Fibroblast of skin of scalp (primary cell): ENCODE measurements around the gene ESYT3.
"Not testable (repeated sequence)": the region's sequence is repeated elsewhere in the genome, so short reads cannot be mapped to it uniquely, and the experiment has no call there.

Experiments used
- DNase-seq: peaks from one replicate; pipeline ENCODE4 v3.0.0-alpha.2; 2013

The ESYT3 gene

GRCh38 chr3:138494607-138494929 is 60.2 kb downstream of the ESYT3 start:
- DNase-seq = no peak

- DNase-seq = not testable (repeated sequence)
Observed at GRCh38 chr3:138495638-138496037, 61.2 kb downstream of the ESYT3 start.

- DNase-seq = no peak
Observed at GRCh38 chr3:138496436-138496835, 62.0 kb downstream of the ESYT3 start.

- DNase-seq = no peak
Observed at GRCh38 chr3:138497021-138497420, 62.6 kb downstream of the ESYT3 start.

GRCh38 chr3:138497851-138498250 is 63.4 kb downstream of the ESYT3 start:
- DNase-seq = no peak

GRCh38 chr3:138498991-138499390 is 64.6 kb downstream of the ESYT3 start:
- DNase-seq = no peak

- DNase-seq = no peak
Observed at GRCh38 chr3:138507524-138507923, 73.1 kb downstream of the ESYT3 start.

- DNase-seq = no peak
Observed at GRCh38 chr3:138509586-138509985, 75.2 kb downstream of the ESYT3 start.

- DNase-seq = no peak
Observed at GRCh38 chr3:138511945-138512344, 77.5 kb downstream of the ESYT3 start.

GRCh38 chr3:138513090-138513843 is 78.9 kb downstream of the ESYT3 start:
- no peak for DNase-seq

GRCh38 chr3:138521445-138521844 is 87.0 kb downstream of the ESYT3 start:
- not testable (repeated sequence) for DNase-seq
